HG02678 (cell line): ENCODE results near the gene CPEB2.

ENCODE experiments used
- ATAC-seq: cut with Tn5 transposase; IDR thresholded peaks from one replicate; pipeline ENCODE4 v1.9.1; 2021; ENCODE audit warnings: mild to moderate bottlenecking, moderate library complexity; ENCODE audit not compliant: unreplicated experiment

The CPEB2 gene

GRCh38 chr4:15116509-15117079 lies 114.3 kb downstream of the CPEB2 start:
- no peak for ATAC-seq

- ATAC-seq: no peak
Observed at GRCh38 chr4:15117270-15117946, 115.1 kb downstream of the CPEB2 start.

- ATAC-seq: no peak
Observed at GRCh38 chr4:15118292-15118691, 116.0 kb downstream of the CPEB2 start.
